ENCODE measurements around the gene KATNB1. TPM values are rescaled to one million over a fixed set of nuclear protein-coding genes. Genes with fewer than 3 reads are reported as not detected.

The KATNB1 gene
- total and polyA plus RNA-seq, 2 of the 8 experiments (the other 6 are each of a cell fraction or from before 2014, with no cell fraction given): 50.2 to 60.4 TPM

GRCh38 chr16:57758331-57759117 is 23.0 kb downstream of the KATNB1 start:
- no peak overlapping the region; the same call in 1 of the 2 replicates for H2BK5ac ChIP-seq (ENCODE audit: low read depth, low read length)
- no peak for FAIRE-seq
- no peak overlapping the region for H2AFZ ChIP-seq (ENCODE audit: low read length)
- H3K9ac ChIP-seq (replicated peaks in 1 of 4; ENCODE audit: extremely low read depth in 1 of 4, low read depth in 3 of 4, low read length in 3 of 4): no peak overlapping the region
- no peak overlapping the region for H3K56ac ChIP-seq (replicated peaks; ENCODE audit: insufficient read length, low read depth, low read length)
- no peak overlapping the region for H3K4me3 ChIP-seq (ENCODE audit: extremely low read depth in 1 of 4, insufficient read depth in 2 of 4, low read depth in 3 of 4, low read length in 4 of 4)
- H3K27me3 ChIP-seq (replicated peaks in 1 of 4; ENCODE audit: control insufficient read depth in 3 of 4, extremely low read depth in 1 of 4, insufficient read depth in 3 of 4, low read length in 3 of 4): no peaks in the 10 kb centered on the region; a peak in 1 of 7 replicates
- H2BK120ac ChIP-seq (replicated peaks; ENCODE audit: low read depth, low read length): no peak overlapping the region
- H3K14ac ChIP-seq (ENCODE audit: insufficient read length): no peak overlapping the region
- H3K18ac ChIP-seq (ENCODE audit: extremely low read depth, low read length): no peak overlapping the region
- H3K79me2 ChIP-seq (ENCODE audit: control insufficient read depth in 1 of 2, insufficient read depth in 2 of 2, low read length in 2 of 2): no peaks in the 10 kb centered on the region
- H3K79me1 ChIP-seq (ENCODE audit: low read depth, low read length): no peaks in the 10 kb centered on the region
- H3K4ac ChIP-seq (replicated peaks; ENCODE audit: insufficient read length, low read depth, low read length): peak overlapping the region; percentile 53
- no peak overlapping the region for H3K4me2 ChIP-seq (ENCODE audit: insufficient read depth in 1 of 2, low read depth in 2 of 2, low read length in 2 of 2)
- H3K23ac ChIP-seq (ENCODE audit: insufficient read length): no peak overlapping the region
- DNase-seq (ENCODE audit: low read depth in 1 of 2, low spot score in 2 of 2): peak in 1 of 2 experiments; percentile 42
- no peak overlapping the region for H2AK5ac ChIP-seq (ENCODE audit: low read depth, low read length)
- no peak overlapping the region for H3K27ac ChIP-seq (ENCODE audit: low read depth, low read length)
- peaks cover 0 to 8% (median 3%) of the 10 kb centered on the region in 4 experiments; a peak in 5 of 8 replicates for H3K36me3 ChIP-seq (ENCODE audit: control insufficient read depth in 2 of 4, insufficient read depth in 4 of 4, low read length in 3 of 4)
- no peak overlapping the region for H4K8ac ChIP-seq (ENCODE audit: extremely low read depth, insufficient read depth, low read length)
- ChIA-PET POLR2A (ENCODE audit: partially characterized antibody) (interaction anchor here (1.7 to 2.5 kb wide), 2 partner anchors 22 to 23 kb away, joined by 4 to 9 read pairs; partner anchors contain the start of gene KATNB1), CTCF (ENCODE audit: partially characterized antibody) (interaction anchor here (0.9 to 4.8 kb wide), 19 partner anchors 8 to 353 kb away, joined by 3 to 24 read pairs (median 8); partner anchors contain the start of gene KATNB1)
- 93% methylated on average over 30 of the region's 33 CpGs; no CpG with 5 or more reads in 1 of the 2 experiments for WGBS, 2 experiments (ENCODE audit: extremely low coverage in 1 of 2, insufficient coverage in 1 of 2, insufficient read length in 1 of 2, insufficient replicate concordance in 2 of 2, low coverage in 1 of 2, low lambda C conversion rate in 2 of 2, missing lambda C conversion rate in 1 of 2)
- peaks cover 4 to 6% of the 10 kb centered on the region in 2 experiments for H4K20me1 ChIP-seq (replicated peaks in 1 of 2; ENCODE audit: control insufficient read depth in 1 of 2, insufficient read depth in 2 of 2, low read length in 2 of 2)
- 0 out of 2 replicates have a peak overlapping the region, but pooled peaks have one; percentile 12 for H2BK15ac ChIP-seq (ENCODE audit: low read length)
- peaks cover 0 to 12% (median 7%) of the 10 kb centered on the region in 4 experiments; a peak in 4 of 7 replicates for H3K4me1 ChIP-seq (replicated peaks in 1 of 4; ENCODE audit: control insufficient read depth in 3 of 4, insufficient read depth in 4 of 4, low read length in 3 of 4)
- H2BK20ac ChIP-seq (ENCODE audit: low read length): no peak overlapping the region
- no peaks in the 10 kb centered on the region for H3K9me3 ChIP-seq (ENCODE audit: insufficient read depth in 2 of 2, low read depth in 1 of 2, low read length in 1 of 2)
- no peak overlapping the region for H4K5ac ChIP-seq (ENCODE audit: insufficient read length, low read depth, low read length)
- no peaks in the 10 kb centered on the region for H3K23me2 ChIP-seq (ENCODE audit: low read depth, low read length)
- no peak overlapping the region for H4K91ac ChIP-seq (replicated peaks; ENCODE audit: insufficient read length, low read length)
- H2BK12ac ChIP-seq (ENCODE audit: low read depth, low read length): no peak overlapping the region
- no peak for TF ChIP-seq CBX5 (IDR thresholded peaks at IDR 0.05; ENCODE audit: low read depth, low read length)
- TF ChIP-seq SP2 (IDR thresholded peaks at IDR 0.05; ENCODE audit: low read length): no peak
- TF ChIP-seq CHD1 (IDR thresholded peaks at IDR 0.05; ENCODE audit: low read depth, low read length): no peak
- TF ChIP-seq EP300 (IDR thresholded peaks at IDR 0.05; ENCODE audit: borderline replicate concordance in 1 of 2, low read depth in 2 of 2, low read length in 2 of 2): no peak
- TF ChIP-seq TAF7 (optimal IDR thresholded peaks at IDR 0.05; ENCODE audit: borderline replicate concordance, low read depth, low read length): no peak
- TF ChIP-seq KDM1A (IDR thresholded peaks at IDR 0.05; ENCODE audit: borderline replicate concordance, low read length): no peak
- TF ChIP-seq CTCF (IDR thresholded peaks at IDR 0.05; ENCODE audit: control extremely low read depth in 1 of 3, insufficient read depth in 1 of 3, low read depth in 1 of 3, low read length in 3 of 3): no peak
- no peak for TF ChIP-seq HDAC2 (IDR thresholded peaks at IDR 0.05; ENCODE audit: borderline replicate concordance in 1 of 2, low read depth in 2 of 2, low read length in 2 of 2)

All from H1 (cell line).